ENCODE results near the gene PTPRD. TPM values are rescaled to one million over a fixed set of nuclear protein-coding genes. Genes with fewer than 3 reads are reported as not detected.

PTPRD gene
- total RNA-seq, 1 experiment from 2014 or later: not detected

DNA sequence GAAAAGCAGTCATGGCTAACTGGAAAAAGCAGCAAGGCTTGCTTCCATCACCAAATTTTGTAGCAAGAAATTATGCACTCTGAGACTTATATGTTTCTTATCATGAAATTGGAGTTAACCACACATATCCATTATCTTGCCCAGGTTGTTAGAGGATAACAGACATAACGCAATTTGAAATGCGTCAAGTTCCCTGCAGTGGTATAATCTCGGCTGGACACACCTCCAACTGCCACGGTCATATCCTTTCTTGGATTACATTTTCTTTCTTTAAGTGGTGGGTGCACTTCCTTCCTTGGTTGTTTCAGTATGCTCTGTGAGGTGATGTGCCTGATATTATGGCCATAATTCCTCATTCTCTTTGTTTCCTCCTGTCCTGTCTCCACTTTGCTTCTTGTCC lies 2118.2 kb downstream of the PTPRD start:
- ChIA-PET POLR2A (no interaction called here), CTCF (interaction anchor here (0.6 kb wide), 1 partner anchor 157 kb away, joined by 4 read pairs; no protein-coding TSS in a partner anchor)
- no peak for DNase-seq (ENCODE audit: unreplicated experiment)
- no peak overlapping the region for H3K4me3 Mint-ChIP-seq (ENCODE audit: unreplicated experiment)
- H3K9me3 Mint-ChIP-seq (ENCODE audit: unreplicated experiment): peaks cover 8% of the 10 kb centered on the region
- intact Hi-C loops (cut with micrococcal nuclease): no loop called here
- no peak overlapping the region for H3K27ac Mint-ChIP-seq (ENCODE audit: low read depth, unreplicated experiment)
- H3K4me1 Mint-ChIP-seq (ENCODE audit: insufficient read depth, unreplicated experiment): no peaks in the 10 kb centered on the region
- TF ChIP-seq, protein P1, sequence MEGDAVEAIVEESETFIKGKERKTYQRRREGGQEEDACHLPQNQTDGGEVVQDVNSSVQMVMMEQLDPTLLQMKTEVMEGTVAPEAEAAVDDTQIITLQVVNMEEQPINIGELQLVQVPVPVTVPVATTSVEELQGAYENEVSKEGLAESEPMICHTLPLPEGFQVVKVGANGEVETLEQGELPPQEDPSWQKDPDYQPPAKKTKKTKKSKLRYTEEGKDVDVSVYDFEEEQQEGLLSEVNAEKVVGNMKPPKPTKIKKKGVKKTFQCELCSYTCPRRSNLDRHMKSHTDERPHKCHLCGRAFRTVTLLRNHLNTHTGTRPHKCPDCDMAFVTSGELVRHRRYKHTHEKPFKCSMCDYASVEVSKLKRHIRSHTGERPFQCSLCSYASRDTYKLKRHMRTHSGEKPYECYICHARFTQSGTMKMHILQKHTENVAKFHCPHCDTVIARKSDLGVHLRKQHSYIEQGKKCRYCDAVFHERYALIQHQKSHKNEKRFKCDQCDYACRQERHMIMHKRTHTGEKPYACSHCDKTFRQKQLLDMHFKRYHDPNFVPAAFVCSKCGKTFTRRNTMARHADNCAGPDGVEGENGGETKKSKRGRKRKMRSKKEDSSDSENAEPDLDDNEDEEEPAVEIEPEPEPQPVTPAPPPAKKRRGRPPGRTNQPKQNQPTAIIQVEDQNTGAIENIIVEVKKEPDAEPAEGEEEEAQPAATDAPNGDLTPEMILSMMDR (IDR thresholded peaks at IDR 0.05; ENCODE audit: unreplicated experiment): no peak
- no TSS peak for BruUV-seq (replicated peaks)
- no peaks in the 10 kb centered on the region for H3K36me3 Mint-ChIP-seq (ENCODE audit: insufficient read depth, unreplicated experiment)
- H3K27me3 Mint-ChIP-seq (ENCODE audit: insufficient read depth, unreplicated experiment): no peaks in the 10 kb centered on the region

DNA sequence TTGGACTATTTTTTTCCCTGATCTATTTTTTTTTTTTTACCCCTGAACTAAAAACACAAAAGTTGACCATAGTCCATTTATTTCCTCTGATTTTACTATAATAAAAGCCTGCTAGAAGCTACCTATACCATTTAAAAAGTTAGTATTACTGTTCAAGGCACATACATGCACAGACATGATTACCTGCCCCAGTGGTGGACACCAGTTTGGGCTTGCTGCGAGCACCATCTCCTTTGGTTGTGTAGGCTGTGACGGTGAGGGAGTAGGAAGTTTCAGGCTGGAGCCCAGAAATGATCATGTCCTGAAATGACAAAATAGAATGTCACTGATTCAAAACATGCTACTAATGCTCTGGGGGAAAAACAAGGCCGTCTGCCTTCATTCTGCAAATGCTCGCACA lies 2120.1 kb downstream of the PTPRD start:
- intact Hi-C loops (cut with micrococcal nuclease): no loop called here
- Mint-ChIP-seq H3K4me3 (ENCODE audit: unreplicated experiment) (no peak overlapping the region), H3K36me3 (ENCODE audit: insufficient read depth, unreplicated experiment) (no peaks in the 10 kb centered on the region), H3K9me3 (ENCODE audit: unreplicated experiment) (peaks cover 13% of the 10 kb centered on the region), H3K27ac (ENCODE audit: low read depth, unreplicated experiment) (no peak overlapping the region), H3K27me3 (ENCODE audit: insufficient read depth, unreplicated experiment) (no peaks in the 10 kb centered on the region), H3K4me1 (ENCODE audit: insufficient read depth, unreplicated experiment) (no peaks in the 10 kb centered on the region)
- BruUV-seq (replicated peaks): no TSS peak
- TF ChIP-seq, protein P1 (IDR thresholded peaks at IDR 0.05; ENCODE audit: unreplicated experiment): no peak
- ChIA-PET POLR2A (no interaction called here), CTCF (no interaction called here)
- no peak for DNase-seq (ENCODE audit: unreplicated experiment)

DNA sequence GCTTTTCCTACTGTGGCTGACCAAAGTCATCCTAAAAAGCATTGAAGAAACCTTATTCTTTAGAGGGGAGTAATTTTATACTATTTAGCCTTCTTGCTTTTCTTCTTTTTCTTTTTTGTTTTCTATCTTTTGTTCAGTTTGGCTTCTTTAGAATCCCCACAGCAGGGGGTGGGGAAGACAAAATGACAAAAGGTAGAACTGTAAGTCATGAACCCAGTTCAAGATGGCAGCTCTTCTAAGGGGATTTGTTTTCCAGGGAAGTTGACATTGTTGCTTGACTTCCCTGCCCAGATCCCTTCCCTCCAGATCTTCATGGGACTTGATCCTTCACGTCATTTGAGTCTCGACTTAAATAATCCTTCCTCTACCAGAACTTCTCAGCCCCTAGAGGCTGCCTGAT lies 2120.8 kb downstream of the PTPRD start:
- intact Hi-C loops (cut with micrococcal nuclease): no loop called here
- no peak overlapping the region for H3K4me3 Mint-ChIP-seq (ENCODE audit: unreplicated experiment)
- DNase-seq (ENCODE audit: unreplicated experiment): no peak
- peaks cover 15% of the 10 kb centered on the region for H3K9me3 Mint-ChIP-seq (ENCODE audit: unreplicated experiment)
- no peaks in the 10 kb centered on the region for H3K36me3 Mint-ChIP-seq (ENCODE audit: insufficient read depth, unreplicated experiment)
- CTCF ChIA-PET: no interaction called here
- no peaks in the 10 kb centered on the region for H3K27me3 Mint-ChIP-seq (ENCODE audit: insufficient read depth, unreplicated experiment)
- H3K27ac Mint-ChIP-seq (ENCODE audit: low read depth, unreplicated experiment): no peak overlapping the region
- TF ChIP-seq, protein P1 (IDR thresholded peaks at IDR 0.05; ENCODE audit: unreplicated experiment): no peak
- POLR2A ChIA-PET: no interaction called here
- BruUV-seq (replicated peaks): no TSS peak
- no peaks in the 10 kb centered on the region for H3K4me1 Mint-ChIP-seq (ENCODE audit: insufficient read depth, unreplicated experiment)

DNA sequence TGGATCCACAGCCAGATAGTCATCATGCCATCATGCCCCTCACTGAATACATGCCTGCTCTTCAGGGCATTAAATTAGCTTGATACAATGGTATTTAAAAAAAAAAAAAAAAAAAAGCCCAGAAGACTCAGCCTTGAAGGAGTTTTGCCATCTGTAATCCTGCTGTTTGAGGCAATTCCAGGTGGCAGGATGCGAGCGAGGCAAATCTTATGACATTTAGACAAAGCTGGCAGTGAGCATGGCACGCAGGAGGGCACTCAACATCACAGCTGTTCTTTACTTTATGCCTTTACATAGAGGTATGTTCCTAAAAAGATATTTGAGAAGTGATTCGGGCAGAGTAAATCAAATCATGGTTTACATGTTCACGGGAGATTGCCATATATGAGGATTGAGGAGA lies 2121.2 kb downstream of the PTPRD start:
- H3K9me3 Mint-ChIP-seq (ENCODE audit: unreplicated experiment): peaks cover 15% of the 10 kb centered on the region

More for the DNA sequence above, 2121.2 kb downstream of the PTPRD start:
- H3K27ac Mint-ChIP-seq (ENCODE audit: low read depth, unreplicated experiment): no peak overlapping the region
- no peaks in the 10 kb centered on the region for H3K27me3 Mint-ChIP-seq (ENCODE audit: insufficient read depth, unreplicated experiment)
- no peaks in the 10 kb centered on the region for H3K4me1 Mint-ChIP-seq (ENCODE audit: insufficient read depth, unreplicated experiment)
- H3K36me3 Mint-ChIP-seq (ENCODE audit: insufficient read depth, unreplicated experiment): no peaks in the 10 kb centered on the region
- CTCF ChIA-PET: interaction anchor here (0.6 kb wide), 1 partner anchor 9 kb away, joined by 3 read pairs; no protein-coding TSS in a partner anchor
- TF ChIP-seq, protein P1 (IDR thresholded peaks at IDR 0.05; ENCODE audit: unreplicated experiment): no peak
- DNase-seq (ENCODE audit: unreplicated experiment): no peak
- intact Hi-C loops (cut with micrococcal nuclease): no loop called here
- no TSS peak for BruUV-seq (replicated peaks)
- H3K4me3 Mint-ChIP-seq (ENCODE audit: unreplicated experiment): no peak overlapping the region
- POLR2A ChIA-PET: no interaction called here
